GM19395 (cell line): ENCODE measurements around the gene BPIFB3.
"Not testable (repeated sequence)": the region's sequence is repeated elsewhere in the genome, so short reads cannot be mapped to it uniquely, and the experiment has no call there.

Experiments
- ATAC-seq: cut with Tn5 transposase; IDR thresholded peaks from one replicate; pipeline ENCODE4 v1.9.1; 2021; ENCODE audit warnings: mild to moderate bottlenecking, moderate library complexity; ENCODE audit not compliant: unreplicated experiment

BPIFB3 gene

DNA sequence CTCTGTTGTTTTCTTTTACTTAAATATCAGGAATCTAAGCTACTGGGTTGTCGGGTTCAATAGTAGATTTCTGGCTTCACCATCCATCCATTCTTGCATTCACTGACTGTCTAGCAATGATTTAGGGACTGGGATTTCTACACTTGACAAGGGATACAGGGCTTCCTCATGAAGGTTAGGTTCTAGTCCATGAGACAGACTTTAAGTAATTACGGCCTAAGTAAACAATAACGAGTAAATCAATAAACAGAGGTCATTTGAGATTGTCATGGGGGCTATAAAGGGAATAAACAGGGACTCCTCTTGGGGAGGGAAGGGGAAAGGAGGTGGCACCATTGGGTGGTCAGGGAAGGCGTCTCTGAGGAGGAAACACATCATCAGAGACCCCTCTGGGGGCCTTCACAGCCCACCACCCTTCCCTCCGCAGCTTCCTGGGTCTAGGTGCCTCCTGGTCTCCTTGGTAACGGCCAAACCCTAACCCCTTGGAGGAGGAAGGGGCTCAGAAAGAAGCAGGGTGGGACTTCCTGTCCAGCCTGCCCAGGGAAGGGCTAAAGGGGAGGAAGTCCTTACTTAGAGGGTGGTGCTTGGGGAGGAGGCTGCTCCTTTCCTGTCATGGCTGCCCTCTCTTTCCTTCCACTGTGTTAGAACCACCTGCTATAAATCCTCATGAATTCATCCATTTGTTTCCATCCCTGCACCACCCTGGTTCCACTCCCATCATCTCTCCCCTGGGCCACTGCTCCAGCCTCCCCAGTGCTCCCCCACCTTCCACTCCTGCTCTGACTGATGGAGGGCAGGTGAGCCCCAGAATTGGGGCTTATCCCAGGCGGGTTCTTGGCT lies 59.1 kb downstream of the BPIFB3 start:
- no peak for ATAC-seq

DNA sequence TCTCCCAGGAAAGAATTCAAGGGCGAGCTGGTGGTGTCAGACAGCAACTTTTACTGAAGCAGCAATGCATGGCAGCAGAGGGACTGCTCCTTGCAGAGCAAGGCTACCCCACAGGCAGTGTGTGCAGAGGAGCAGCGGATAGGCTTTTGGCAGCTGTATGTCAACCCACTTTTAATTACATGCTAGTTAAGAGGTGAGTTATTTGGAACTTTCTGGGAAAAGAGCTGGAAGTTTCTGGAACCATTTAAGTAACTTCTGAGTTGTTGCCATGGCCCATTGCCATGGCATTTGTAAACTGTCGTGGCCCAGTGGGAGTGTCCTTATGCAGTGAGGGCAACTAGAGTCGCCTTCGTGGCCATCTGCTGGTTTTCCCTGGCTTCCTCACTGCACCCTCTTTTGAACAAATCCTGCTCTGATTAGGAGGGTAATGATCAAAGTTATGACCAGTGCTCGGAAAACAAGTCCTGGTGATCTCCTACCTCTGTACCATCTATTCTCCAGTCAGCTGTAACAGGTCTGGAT lies 59.7 kb downstream of the BPIFB3 start:
- ATAC-seq: no peak

GRCh38 chr20:33115501-33115900 lies 61.8 kb downstream of the BPIFB3 start:
- not testable (repeated sequence) for ATAC-seq

GRCh38 chr20:33119725-33120720 lies 66.3 kb downstream of the BPIFB3 start:
- ATAC-seq: no peak

DNA sequence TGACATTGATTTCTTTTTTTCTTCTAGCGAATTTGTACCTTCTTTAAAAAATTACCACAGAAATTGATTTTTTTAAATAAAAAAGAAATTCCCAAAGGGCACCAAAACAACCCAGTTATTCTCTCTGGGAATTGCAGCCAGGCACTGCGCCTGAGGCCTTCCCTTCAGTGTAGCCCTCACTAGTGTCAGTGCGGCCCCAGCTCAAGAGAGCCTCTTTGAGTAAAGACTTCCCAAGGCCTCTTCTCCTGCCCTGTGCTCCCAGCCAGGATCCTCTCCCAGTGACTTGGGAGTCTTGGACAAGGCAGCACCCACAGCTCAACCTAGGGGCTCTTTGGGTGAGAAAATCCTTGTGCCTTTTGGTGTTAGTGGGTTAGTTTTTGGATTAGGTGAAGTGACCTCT lies 67.2 kb downstream of the BPIFB3 start:
- ATAC-seq: no peak

- ATAC-seq: not testable (repeated sequence)
Observed at GRCh38 chr20:33122297-33122696, 68.6 kb downstream of the BPIFB3 start.
